HUDEP-2 (cell line): ENCODE data around the gene NWD2.
"Not testable (repeated sequence)": the region's sequence is repeated elsewhere in the genome, so short reads cannot be mapped to it uniquely, and the experiment has no call there.

ENCODE experiments used
- DNase-seq, 76 experiments: peaks; one replicate each; lab custom pipeline; 2025; ENCODE audit not compliant: unreplicated experiment in 76 of 76; lab: John Stamatoyannopoulos, UW

Gene NWD2

GRCh38 chr4:37244583-37245390 is at the start of gene NWD2:
NWD2 (plus strand) TSS chr4:37244743; CDS start chr4:37245068, 325 bp downstream.
- DNase-seq: no peak

- no peak for DNase-seq
Observed at GRCh38 chr4:37197899-37198298, 46.6 kb upstream of the NWD2 start.

GRCh38 chr4:37204740-37205139 is 39.8 kb upstream of the NWD2 start:
- DNase-seq: not testable (repeated sequence)

DNA sequence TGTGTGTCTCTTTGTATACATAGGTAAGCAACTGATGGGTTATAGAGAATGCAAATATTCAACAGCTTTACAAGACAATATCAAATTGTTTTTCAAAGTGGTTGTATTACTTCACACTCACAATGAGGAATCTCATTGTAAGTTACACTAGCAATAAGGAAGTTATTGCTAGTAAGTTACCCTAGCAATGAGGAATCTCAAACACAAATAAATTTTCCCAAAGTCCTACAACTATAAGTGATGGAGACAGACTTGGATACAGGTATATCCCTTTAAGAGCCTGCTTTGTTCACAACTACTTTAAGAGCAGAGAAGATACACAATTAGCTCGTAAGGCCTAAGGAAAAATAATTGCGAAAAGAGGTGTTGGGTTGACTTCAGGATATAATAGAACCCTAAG is 28.3 kb upstream of the NWD2 start:
- DNase-seq: no peak

GRCh38 chr4:37219242-37219641 is 25.3 kb upstream of the NWD2 start:
- no peak for DNase-seq

DNA sequence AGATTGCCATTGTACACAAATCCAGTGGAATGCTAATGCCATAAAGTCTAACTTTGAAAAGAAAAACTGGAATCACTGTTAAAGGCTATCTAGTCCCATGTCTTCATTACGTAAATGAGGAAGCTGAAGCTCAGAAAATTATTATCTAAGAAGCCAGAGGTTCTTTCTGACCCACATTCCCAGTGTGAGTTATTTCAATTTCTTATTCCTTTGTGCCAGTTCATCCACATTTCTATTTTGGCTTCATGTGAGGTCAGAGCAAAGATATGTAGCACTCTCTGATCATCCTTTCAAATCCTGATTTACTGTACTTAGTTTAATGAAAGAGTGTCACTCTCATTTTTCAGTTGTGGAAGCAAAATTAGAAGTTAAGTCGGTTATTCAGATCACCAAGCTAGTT is 24.6 kb upstream of the NWD2 start:
- DNase-seq: no peak

GRCh38 chr4:37220685-37221084 is 23.9 kb upstream of the NWD2 start:
- DNase-seq: no peak

GRCh38 chr4:37223732-37224131 is 20.8 kb upstream of the NWD2 start:
- no peak for DNase-seq

DNA sequence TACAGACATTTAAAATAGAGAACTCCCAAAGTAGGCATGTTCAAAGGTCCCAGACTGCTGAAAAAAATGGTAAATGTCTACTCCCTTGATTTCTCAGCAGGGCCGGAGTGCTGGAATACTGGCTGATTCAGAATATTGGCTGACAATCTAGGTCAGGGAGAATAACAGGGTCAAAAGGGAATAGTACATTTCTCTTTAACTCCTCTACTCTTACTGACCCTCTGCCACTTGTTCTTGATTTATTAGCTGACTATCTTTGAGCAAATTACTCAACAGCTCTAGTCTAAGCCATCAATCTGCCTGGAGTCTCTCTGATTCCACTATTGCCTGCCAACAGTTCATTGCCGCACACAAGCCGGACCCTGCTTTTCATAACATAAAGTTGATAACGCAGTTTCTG is 19.7 kb upstream of the NWD2 start:
- no peak for DNase-seq

- no peak for DNase-seq
Observed at GRCh38 chr4:37225778-37226177, 18.8 kb upstream of the NWD2 start.

GRCh38 chr4:37232315-37232714 is 12.2 kb upstream of the NWD2 start:
- no peak for DNase-seq

DNA sequence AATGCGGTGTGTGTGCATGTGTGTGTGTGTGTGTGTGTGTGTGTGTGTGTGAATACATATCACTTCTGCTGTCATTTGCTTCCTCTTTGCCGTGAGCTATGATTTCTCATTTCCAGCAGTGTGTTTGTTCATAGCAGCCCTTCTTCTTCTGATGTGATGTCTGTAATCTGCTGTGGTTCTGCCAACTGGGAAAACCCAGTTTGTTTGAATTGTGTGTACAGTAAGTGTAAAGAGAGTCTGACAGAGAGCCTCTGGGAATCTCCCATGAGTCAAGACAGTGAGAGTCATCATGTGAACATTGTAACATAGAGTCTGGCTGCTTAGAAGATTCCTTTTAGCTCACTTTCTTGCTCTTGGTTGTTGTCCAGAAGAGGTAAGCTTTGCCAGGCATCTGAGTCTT is 8.4 kb upstream of the NWD2 start:
- DNase-seq: no peak

DNA sequence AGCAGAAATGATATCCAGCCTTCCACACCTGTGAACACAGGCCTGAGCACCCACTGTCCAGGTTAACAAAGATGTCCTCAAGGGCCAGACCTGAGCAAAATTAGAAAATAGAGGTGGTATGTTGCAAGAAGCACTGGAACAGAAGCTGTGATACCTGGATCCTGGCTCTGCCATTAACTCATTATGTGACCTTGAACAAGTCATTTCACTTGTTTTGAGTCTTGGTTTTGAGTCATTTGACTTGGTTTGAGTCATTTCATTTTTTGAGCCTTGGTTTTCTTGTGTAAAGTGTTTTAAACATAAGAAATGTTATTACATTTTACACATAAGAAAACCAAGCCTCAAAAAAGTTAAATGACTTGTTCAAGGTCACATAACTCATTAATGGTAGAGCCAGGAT is 2.9 kb upstream of the NWD2 start:
- no peak for DNase-seq

- DNase-seq: no peak
Observed at GRCh38 chr4:37243051-37243450, 1.5 kb upstream of the NWD2 start.

- no peak for DNase-seq
Observed at GRCh38 chr4:37243722-37244582, 591 bp upstream of the NWD2 start.

DNA sequence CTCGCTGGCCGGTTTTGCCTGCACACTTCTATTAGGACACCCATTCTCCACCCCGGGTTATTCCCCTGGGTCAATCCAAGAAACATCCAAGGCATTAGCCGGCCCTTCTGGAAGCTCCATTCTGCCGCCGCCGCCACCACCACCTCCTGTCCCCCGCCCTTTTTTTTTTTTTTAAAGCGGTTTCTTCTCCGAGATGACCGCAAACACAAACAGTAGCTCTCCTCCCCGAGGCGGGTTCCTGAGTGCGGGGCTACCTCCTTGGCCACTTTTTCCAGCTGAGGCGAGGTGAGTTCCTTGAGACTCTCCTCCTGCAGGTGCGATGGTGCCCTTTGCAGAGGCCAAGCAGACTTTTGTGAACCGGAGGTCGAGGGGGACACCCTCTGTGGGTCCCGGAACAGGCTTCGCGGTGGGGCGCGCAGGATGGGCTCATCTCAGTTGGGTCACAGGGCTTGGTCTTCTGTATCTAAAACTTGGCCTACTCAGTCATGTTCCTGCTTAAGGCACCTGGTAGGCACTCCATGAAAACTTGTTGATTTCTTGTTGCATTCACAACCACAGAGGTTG is 930 bp downstream of the NWD2 start:
- no peak for DNase-seq

- no peak for DNase-seq
Observed at GRCh38 chr4:37246891-37247290, 2.3 kb downstream of the NWD2 start.

DNA sequence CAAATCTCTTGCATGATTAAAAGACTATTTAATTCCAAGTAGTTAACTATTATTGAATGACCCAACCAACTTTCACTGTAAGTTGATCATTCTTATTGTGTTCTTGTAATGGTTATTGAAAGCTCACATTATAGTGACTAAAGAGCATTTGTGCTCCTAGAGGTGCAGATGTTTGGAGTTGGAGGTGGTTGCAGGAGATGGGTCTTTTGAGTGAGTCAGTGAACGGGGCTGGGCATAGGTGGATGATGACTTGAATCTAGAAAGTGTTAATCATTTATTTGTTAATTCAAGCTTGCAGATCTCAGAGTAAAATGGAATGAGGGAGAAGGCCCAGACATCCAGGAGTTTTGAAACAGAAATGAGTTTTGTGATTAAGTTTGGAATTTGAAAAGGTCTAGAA is 13.7 kb downstream of the NWD2 start:
- no peak for DNase-seq

DNA sequence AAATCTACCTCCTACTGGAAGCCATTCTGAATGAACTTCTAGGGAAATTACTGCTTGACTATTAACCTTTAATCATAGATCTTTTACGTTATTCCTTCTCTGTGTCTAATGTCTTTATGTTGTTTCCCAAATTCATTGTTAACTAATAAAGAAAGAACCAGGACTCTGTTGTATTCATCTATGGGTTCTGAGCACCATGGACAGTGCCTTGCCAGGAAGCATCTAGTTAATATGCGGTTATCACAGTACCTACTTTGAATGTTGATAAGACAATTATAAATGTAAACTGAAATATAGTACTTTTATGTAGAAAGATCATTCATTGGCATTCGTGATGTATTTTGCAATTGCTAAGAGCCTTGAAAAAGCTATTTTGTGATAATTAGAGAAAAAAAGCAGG is 23.8 kb downstream of the NWD2 start:
- no peak for DNase-seq

DNA sequence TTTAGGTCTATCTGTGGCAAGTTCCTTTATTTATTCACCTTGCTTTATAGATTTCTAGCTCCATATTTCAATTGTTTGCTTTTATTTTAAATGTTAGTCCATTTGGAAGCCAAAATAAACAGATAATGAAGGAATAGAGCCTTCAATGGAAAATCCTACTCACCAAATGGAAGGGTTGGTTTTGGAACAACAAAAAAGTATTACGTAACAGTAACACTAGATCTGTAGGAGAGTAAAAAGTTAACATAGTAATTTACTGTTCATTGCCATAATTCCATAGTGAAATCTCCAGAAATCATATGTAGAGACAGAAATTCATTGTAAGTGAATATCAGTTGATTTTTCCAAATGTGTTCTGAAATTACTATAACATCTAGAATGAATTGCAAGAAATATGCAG is 34.6 kb downstream of the NWD2 start:
- DNase-seq: no peak

GRCh38 chr4:37279894-37280592 is 35.5 kb downstream of the NWD2 start:
- no peak for DNase-seq
